GM15510 (cell line): ENCODE measurements around the gene S100B.

Source experiments
- POLR2A ChIP-seq: IDR thresholded peaks from 3 replicates; pipeline ENCODE4 v1.6.1; 2011; ENCODE audit warnings: borderline replicate concordance; ENCODE audit not compliant: insufficient read length; ENCODE audit errors: extremely low read depth

The S100B gene

DNA sequence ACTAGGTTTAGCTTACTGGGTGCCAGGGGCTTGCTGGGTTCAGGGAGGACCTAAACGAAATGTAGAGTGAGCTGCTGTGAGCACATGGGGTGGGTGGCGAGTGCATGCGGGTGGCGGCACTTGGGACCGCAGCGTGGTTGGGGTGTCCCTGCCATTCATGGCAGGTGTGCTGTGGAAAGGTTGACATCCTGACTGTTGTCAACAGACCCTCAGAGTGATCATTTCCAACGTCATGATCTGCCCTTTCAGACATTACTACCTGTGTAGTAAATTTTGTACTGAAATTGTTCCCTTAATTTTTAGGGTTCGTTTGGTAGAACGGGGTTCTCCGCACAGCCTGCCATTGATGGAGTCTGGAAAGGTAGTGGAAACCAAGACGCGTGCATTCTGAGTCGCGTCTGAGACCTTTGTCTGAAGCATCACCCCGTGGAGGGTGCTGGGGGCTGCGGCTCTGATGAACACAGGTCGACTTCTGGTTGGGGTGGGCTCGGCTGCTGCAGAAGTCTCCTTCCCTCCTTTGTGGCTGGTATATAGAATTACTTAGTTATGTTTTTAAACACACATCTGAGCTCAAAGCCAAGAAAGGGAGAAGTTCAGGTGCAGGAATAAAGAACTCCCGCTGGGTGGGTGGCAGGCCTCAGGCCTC is 43.3 kb downstream of the S100B start:
- TF ChIP-seq POLR2A = no peak

DNA sequence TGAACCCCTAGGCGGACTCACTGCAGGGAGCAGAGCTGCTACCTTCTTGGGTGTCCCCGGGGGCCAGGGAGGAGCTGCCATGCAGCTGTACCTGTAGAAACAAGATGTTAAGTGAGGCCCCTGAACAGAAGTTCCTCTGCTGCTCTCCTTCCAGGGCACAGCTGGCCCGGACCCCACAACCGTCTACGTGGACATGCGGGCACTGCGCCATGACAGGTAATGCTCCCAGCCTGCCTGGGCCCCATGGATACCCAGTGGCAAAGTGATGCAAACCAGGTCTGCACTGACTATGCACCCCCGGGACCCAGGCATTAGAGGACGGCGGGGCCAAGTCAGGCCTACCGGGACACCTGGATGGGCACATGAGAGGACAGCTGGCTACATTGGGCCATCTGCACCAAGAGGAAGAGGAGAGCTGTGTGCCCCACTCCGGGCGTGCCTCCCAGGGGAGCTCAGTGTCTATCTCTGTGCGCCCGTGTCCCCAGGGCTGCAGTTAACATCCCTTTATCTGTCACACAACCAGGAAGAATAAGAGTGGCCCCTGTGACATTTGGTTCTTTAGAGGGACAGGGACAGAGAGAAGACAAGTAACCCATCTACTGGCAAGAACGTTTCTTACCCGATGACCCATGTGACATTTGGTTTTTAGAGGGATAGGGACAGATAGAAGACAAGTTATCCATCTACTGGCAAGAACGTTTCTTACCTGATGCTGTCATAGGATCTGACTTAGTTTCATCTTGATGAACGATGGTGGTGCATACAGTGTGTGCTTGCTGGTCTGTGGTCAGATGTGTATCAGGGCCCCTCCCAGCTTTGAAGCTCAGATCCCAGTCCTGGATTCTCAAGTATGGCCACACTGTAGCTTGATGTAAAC is 44.1 kb downstream of the S100B start:
- no peak for TF ChIP-seq POLR2A

DNA sequence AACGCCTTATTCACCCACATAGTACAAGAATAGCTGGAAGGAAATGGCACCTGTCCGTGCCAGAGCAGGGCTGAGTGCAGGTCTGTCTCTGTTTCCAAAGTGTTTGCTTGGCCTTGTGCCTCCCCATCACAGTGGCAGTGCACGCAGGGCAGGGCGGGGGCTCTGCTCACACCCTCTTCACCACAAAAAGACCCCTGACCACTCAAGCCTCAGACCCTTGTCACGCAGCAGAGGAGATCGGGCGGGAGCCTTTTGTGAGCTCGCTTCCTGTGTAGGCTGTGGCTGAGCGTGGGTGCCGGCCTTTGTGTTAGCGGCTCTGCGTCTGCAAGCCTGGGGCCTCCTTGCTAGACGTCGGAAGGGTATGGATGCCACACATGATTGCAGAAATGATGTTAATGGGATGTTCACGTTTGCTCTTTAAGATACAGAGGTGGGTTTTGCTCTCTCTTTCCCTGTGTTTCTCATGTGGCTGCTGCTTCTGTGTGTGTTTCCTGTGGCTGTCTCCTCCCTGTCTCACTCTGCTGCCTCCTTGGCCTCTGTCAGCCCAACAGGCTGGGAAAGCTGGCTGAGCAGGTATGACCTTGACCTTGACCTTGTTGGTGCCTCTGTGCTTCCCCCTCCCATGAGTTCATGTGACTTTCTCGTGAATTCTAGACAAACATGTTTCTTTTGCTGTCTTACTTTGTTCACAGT is 45.4 kb downstream of the S100B start:
- TF ChIP-seq POLR2A = peak; percentile 17

DNA sequence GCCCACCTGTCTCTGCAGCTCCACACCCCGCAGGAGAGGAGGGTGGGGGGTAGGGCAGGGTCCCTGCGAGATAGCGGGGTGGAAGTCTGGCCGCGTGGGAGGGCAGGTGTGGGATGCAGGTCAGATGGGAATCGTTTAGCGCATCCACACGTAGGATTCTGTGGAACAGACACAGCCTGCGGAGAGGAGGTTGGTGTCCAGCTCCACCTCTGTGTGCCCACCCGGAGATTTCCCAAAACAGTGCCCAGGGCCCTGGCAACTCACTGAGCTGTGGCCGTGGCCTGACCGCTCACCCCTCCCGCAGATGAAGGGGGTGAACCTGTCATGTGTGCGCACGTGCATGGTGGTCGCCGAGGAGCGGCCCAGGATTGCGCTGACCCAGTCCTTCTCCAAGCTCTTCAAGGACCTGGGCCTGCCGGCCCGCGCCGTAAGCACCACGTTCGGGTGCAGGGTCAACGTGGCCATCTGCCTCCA is 46.9 kb downstream of the S100B start:
- TF ChIP-seq POLR2A = no peak

DNA sequence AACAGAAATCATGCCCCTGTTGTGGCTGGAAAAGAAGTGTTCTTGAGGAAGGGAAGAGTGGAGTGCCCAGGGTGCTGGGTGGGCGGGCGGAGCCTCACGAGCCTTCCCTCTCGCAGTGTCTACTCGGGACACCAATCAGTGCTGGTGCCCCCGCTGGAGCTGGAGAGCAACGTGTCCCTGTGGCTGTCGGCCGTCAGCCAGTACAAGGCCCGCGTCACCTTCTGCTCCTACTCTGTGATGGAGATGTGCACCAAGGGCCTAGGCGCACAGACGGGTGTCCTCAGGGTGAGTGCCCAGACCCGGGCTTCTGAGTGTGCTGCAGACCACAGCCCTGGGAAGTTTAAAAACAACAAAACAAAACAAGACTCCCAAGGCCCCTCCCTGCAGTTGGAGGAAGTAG is 47.4 kb downstream of the S100B start:
- TF ChIP-seq POLR2A = no peak

DNA sequence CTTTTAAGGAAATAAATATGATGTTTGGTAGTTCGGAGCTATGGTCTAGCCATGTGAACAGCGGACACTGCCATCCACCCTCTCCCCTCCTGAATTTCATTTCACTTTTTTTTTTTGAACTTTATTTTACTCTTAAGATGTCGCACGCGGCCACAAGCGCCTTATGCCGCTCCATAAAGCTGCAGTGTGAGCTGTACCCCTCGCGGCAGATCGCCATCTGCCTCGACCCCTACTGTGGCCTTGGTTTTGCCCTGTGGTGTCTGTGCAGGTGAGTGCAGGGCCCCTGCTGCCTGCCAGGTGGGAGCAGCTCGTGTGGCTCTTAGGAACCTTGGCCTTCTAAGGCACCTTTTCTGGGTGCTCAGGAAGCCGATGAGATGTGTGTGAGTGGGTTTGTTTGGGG is 48.1 kb downstream of the S100B start:
- TF ChIP-seq POLR2A = no peak

DNA sequence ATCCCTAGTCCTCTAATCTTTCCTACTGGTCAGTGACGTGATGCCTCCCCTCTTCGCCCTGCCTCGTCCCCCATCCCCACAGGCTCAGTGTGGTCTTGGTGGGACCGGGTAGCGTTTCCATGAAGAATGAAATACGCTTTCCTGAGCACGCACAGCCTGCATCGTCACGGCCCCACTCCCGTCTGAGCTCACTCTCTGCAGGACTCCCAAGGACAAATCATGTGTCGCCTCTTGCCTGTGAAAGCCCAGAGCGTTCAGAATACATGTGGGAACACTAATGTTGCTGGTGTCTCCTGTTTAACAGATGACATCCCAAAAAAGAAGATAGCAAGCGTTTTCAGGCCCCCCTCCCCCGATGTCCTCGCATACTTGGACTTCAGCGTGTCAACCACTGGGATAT is 49.2 kb downstream of the S100B start:
- no peak for TF ChIP-seq POLR2A

DNA sequence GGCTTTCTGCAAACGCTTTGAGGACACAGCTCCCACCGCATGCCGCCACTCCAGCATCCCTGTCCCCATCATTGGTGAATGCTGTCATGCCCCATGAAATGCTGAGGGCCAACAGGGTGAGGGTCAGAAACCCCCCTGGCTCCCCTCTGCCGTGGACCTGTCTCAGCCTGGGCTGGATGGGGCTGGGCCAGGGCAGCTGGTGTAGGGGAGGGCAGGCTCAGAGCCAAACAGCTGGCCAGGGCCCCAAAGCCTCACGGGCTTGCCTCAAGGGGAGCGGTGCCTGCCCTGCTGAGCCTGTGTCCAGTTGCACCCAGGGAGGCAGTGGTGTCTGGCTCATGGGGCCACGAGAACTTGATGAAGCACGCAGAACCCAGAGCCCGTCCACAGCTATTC is 49.7 kb downstream of the S100B start:
- TF ChIP-seq POLR2A = no peak

DNA sequence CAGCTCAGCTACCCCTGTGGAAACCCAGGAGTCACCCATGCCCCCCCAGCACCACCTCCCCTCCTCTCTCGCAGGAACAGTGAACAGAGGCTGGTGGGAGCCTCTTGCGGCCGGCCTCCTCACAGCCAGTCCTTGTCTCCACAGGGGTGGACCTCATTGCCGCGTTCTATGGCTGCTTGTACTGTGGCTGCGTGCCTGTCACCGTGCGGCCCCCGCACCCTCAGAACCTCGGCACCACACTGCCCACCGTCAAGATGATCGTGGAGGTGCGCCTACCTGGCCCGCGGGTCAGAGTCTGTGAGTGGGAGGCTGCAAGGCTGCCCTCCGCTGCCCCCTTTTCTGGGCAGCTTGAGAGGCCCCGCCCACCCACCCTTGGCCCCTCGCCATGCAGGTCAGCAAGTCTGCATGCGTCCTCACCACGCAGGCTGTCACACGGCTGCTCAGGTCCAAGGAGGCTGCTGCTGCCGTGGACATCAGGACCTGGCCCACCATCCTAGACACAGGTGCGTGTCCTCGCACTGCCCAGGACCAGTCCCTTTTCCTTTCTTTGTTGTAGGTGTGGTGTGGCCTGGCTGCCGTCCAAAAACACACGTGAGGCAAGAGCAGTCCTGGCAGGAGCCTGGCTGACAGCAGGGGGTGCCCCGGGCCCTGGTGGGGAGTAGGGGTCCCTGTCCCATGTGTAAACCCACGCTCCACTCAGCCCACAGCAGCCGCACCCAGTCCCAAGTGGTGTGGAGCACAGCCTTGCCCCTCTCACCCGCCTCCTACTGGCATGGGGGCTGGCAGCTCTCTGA is 50.3 kb downstream of the S100B start:
- no peak for TF ChIP-seq POLR2A

DNA sequence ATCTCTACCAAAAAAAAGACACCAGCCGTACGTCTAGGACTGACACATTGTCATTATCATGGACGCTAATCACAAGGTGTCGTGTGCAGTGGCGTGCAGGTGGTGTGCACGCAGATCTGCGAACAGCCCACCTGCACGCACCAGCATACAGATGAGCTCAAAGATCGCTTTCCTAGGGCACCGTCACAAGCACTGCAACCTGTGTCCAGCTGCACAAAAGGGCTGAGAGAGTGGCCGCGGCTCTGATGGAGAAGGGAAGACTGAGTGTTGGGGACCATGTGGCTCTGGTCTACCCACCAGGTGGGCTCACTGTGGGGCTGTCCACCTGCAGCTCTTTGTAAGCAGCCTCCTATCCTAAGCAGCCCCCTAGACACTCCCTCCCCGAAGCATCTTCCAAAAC is 50.9 kb downstream of the S100B start:
- no peak for TF ChIP-seq POLR2A

DNA sequence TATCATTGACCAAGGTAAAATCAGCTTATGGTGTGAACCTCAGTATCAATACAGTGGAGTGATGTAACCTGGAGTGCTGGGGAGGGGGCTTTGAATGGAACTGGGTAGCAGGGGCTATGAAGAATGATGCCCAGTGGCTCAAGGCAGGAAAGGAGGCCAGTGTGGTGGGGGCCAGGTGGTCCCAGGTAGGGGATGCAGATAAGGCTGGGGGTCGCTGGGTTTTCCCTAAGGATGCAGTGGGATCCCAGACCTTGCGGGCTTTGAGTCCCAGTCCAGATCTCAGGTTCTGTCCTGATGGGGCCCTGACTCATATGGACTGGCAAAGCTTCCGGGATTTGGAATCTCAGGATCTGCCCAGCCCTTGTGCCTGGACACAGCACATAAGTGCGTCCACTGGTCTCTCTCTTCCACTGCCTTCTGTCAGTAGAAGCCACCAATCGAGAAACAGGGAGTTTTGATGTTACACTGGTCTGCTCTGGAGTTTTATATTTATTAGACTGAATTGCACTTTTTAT is 52.0 kb downstream of the S100B start:
- TF ChIP-seq POLR2A = no peak

DNA sequence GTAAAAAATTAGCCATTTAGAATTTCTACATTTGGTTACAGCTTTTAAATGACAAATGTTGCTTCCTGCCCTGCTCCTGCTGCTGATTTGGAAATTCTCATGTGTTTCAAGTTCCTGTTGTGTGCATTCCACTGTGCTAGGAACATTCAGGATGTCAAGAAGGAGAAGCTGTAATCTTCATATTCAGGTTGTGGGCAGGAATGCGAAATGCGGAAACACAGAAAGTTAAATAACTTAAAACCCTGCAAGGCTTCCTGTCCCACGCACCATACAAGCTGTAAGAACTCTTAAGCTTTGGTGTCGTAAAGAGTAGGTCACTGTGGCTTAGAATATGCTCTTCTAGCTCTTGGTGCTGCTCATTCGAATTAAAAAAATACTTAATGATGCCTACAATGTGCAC is 52.6 kb downstream of the S100B start:
- no peak for TF ChIP-seq POLR2A

DNA sequence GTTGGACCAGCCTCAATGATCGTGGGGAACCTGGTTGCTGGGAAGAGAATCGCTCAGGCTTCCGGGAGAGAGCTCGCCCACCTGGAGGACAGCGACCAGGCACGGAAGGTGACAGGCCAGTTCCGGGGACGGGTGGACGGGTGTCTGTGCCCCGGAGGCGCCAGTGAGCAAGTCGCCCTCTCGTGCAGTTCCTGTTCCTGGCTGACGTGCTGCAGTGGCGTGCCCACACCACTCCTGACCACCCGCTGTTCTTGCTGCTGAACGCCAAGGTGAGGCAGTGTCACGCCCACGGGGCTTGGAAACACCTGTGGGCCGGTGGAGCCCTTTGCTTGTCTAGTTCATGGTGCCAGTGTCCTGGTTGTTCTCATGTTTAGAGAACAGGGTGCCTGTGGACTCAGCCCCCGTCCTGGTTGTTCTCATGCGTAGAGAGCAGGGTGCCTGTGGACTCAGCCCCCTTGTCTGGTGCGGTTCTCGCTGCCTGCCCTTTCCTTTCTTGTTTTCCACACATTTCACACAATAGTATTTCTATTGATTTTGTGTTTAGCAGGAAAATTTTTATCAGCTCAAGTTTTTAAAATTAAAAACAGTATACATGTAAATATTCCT is 53.1 kb downstream of the S100B start:
- TF ChIP-seq POLR2A = no peak

DNA sequence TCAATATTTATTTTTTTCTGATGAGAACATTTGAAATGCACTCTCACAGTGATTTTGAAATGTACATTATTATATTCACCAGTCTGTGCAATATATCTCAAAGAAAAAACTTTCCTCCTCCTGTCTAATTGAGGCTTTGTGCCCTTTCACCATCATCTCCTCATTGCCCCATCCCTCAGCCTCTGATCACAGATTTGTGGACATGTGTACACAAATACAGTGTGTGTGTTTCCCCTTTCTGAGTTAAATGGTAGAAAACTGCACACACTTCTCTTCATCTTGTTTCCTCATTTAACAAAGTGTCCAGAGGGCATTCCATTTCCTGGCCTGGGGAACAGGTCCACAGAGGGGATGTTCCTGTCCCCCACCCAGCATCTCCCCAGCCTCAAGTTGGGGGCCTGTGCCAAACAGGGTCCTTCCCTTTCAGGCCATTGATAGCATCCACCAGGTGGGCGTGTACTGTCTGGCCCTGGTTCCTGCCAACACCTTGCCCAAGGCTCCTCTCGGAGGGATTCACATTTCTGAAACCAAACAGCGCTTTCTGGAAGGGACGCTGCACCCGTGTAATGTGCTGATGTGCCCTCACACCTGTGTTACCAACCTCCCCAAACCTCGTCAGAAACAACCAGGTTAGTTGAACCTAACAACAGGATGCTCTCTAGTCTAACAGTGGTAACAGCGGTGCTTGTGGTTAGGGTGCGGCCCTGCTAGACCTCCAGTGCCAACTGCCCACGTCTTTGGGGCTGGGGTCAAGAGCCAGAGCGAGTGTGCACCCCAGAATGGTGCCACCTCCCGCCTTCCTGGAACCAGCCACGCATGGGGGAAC is 54.6 kb downstream of the S100B start:
- TF ChIP-seq POLR2A = no peak

DNA sequence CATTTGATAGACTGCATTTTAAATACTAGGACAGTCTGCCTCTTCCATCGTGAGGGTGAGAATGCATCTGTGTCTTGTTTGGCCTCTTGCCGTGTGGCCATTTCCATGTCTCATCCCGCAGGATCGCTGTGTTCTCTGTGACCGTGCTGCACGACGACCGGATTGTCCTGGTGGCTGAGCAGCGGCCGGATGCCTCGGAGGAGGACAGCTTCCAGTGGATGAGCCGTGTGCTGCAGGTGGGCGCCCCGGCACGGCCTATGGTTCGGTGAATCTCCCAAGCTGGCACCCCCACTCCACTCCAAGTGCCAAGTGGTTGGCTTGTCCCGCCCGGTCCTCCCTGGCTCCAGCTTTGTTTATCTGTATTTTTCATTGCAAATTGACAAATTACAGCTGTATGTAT is 55.2 kb downstream of the S100B start:
- no peak for TF ChIP-seq POLR2A
